Immature natural killer cell (primary cell): ENCODE results near the gene PRIM2. TPM values are rescaled to one million over a fixed set of nuclear protein-coding genes. Genes with fewer than 3 reads are reported as not detected.
"Not testable (repeated sequence)": the region's sequence is repeated elsewhere in the genome, so short reads cannot be mapped to it uniquely, and the experiment has no call there.

Experiments
- DNase-seq, 3 donors: peaks; one replicate each; pipeline ENCODE4 v3.0.0; 2022; ENCODE audit warnings: mixed read lengths in 1 of 3
- H3K27ac Mint-ChIP-seq, 6 donors: one replicate each; pipeline ENCODE4 v1.8.0; 2020; ENCODE audit warnings: mixed read lengths in 6 of 6, mild to moderate bottlenecking in 5 of 6, inconsistent platforms in 4 of 6, moderate library complexity in 3 of 6
- H3K27me3 Mint-ChIP-seq, 3 donors: one replicate each; pipeline ENCODE4 v1.8.0; 2020 to 2021; ENCODE audit warnings: low read depth in 3 of 3, mild to moderate bottlenecking in 3 of 3, mixed read lengths in 3 of 3, moderate library complexity in 3 of 3, inconsistent platforms in 1 of 3
- H3K36me3 Mint-ChIP-seq, 3 donors: one replicate each; pipeline ENCODE4 v1.8.0; 2020; ENCODE audit warnings: mixed read lengths in 3 of 3, inconsistent platforms in 2 of 3, mild to moderate bottlenecking in 2 of 3
- H3K4me1 Mint-ChIP-seq, 2 donors: one replicate each; pipeline ENCODE4 v1.8.0; 2020; ENCODE audit warnings: inconsistent platforms in 2 of 2, mild to moderate bottlenecking in 2 of 2, mixed read lengths in 2 of 2, moderate library complexity in 1 of 2
- H3K4me3 Mint-ChIP-seq, 5 donors: one replicate each; pipeline ENCODE4 v1.8.0; 2020; ENCODE audit warnings: mild to moderate bottlenecking in 5 of 5, mixed read lengths in 5 of 5, inconsistent platforms in 3 of 5, moderate library complexity in 3 of 5
- H3K9me3 Mint-ChIP-seq, 6 donors: one replicate each; pipeline ENCODE4 v1.8.0; 2020; ENCODE audit warnings: mild to moderate bottlenecking in 6 of 6, mixed read lengths in 6 of 6, inconsistent platforms in 4 of 6, moderate library complexity in 3 of 6
- polyA plus RNA-seq, 3 donors: library from polyadenylated mRNA; unstranded; fragments of 300-500 nt; fragmentation: Illumina TruSeq; gene quantifications; one replicate each; pipeline ENCODE4 v1.2.3, GENCODE V29; 2021

PRIM2 gene
- 10 to 100 TPM in 1 of 3 donors, 1 to 10 TPM in 2; 2.6 to 15.2 (median 7.7) TPM for polyA plus RNA-seq

- H3K4me1 Mint-ChIP-seq = peaks cover 26 to 45% of the 10 kb centered on the region in 2 donors
- H3K27me3 Mint-ChIP-seq = peaks cover 0 to 3% (median 0%) of the 10 kb centered on the region in 3 donors
- H3K36me3 Mint-ChIP-seq = peaks cover 15 to 20% (median 19%) of the 10 kb centered on the region in 3 donors
- H3K9me3 Mint-ChIP-seq = no peaks in the 10 kb centered on the region
- peak; percentile 77 to 79 (median 78) for DNase-seq
- H3K27ac Mint-ChIP-seq = peak within 1 kb of the TSS; percentile 87 to 97 (median 95)
- H3K4me3 Mint-ChIP-seq = peak within 1 kb of the TSS; percentile 95 to 100 (median 99)
These were observed at the start of gene PRIM2 for GRCh38 chr6:57317060-57317943. PRIM2 (plus strand) TSS chr6:57317630; CDS start chr6:57318446, 816 bp downstream.

- Mint-ChIP-seq H3K4me3 (no peak overlapping the region), H3K36me3 (no peaks in the 10 kb centered on the region), H3K9me3 (no peaks in the 10 kb centered on the region), H3K4me1 (no peaks in the 10 kb centered on the region), H3K27ac (no peak overlapping the region), H3K27me3 (peaks cover 2 to 18% (median 2%) of the 10 kb centered on the region in 3 donors)
- no peak for DNase-seq
These were observed 49.2 kb upstream of the PRIM2 start for GRCh38 chr6:57268294-57268640.

- H3K4me1 Mint-ChIP-seq, H3K4me3 Mint-ChIP-seq, H3K9me3 Mint-ChIP-seq, H3K27ac Mint-ChIP-seq, DNase-seq, H3K36me3 Mint-ChIP-seq: not testable (repeated sequence)
- H3K27me3 Mint-ChIP-seq = peaks cover 4 to 24% (median 10%) of the 10 kb centered on the region in 3 donors
These were observed 43.2 kb upstream of the PRIM2 start for GRCh38 chr6:57274113-57274824.

GRCh38 chr6:57275384-57275783, 42.0 kb upstream of the PRIM2 start:
- DNase-seq = no peak
- H3K27me3 Mint-ChIP-seq = peaks cover 4 to 24% (median 10%) of the 10 kb centered on the region in 3 donors
- no peaks in the 10 kb centered on the region for H3K36me3 Mint-ChIP-seq
- H3K4me3 Mint-ChIP-seq = no peak overlapping the region
- H3K4me1 Mint-ChIP-seq = no peaks in the 10 kb centered on the region
- H3K27ac Mint-ChIP-seq = no peak overlapping the region
- H3K9me3 Mint-ChIP-seq = no peaks in the 10 kb centered on the region

GRCh38 chr6:57276946-57277345, 40.5 kb upstream of the PRIM2 start:
- Mint-ChIP-seq H3K4me3 (no peak overlapping the region), H3K4me1 (no peaks in the 10 kb centered on the region), H3K27ac (no peak overlapping the region), H3K27me3 (peaks cover 4 to 21% (median 10%) of the 10 kb centered on the region in 3 donors), H3K9me3 (no peaks in the 10 kb centered on the region), H3K36me3 (no peaks in the 10 kb centered on the region)
- no peak for DNase-seq

- no peak overlapping the region for H3K4me3 Mint-ChIP-seq
- H3K36me3 Mint-ChIP-seq = no peaks in the 10 kb centered on the region
- H3K27ac Mint-ChIP-seq = no peak overlapping the region
- no peaks in the 10 kb centered on the region for H3K9me3 Mint-ChIP-seq
- no peak for DNase-seq
- H3K4me1 Mint-ChIP-seq = no peaks in the 10 kb centered on the region
- H3K27me3 Mint-ChIP-seq = peaks cover 1 to 12% (median 7%) of the 10 kb centered on the region in 3 donors
These were observed 38.9 kb upstream of the PRIM2 start for GRCh38 chr6:57278570-57278969.

GRCh38 chr6:57279013-57279412, 38.4 kb upstream of the PRIM2 start:
- Mint-ChIP-seq H3K9me3 (no peaks in the 10 kb centered on the region), H3K27ac (no peak overlapping the region), H3K36me3 (no peaks in the 10 kb centered on the region), H3K4me1 (no peaks in the 10 kb centered on the region), H3K27me3 (peaks cover 1 to 12% (median 7%) of the 10 kb centered on the region in 3 donors), H3K4me3 (no peak overlapping the region)
- no peak for DNase-seq

GRCh38 chr6:57283106-57283505, 34.3 kb upstream of the PRIM2 start:
- no peaks in the 10 kb centered on the region for H3K4me1 Mint-ChIP-seq
- DNase-seq = no peak
- no peak overlapping the region for H3K4me3 Mint-ChIP-seq
- H3K9me3 Mint-ChIP-seq = no peaks in the 10 kb centered on the region
- no peak overlapping the region for H3K27ac Mint-ChIP-seq
- H3K36me3 Mint-ChIP-seq = no peaks in the 10 kb centered on the region
- H3K27me3 Mint-ChIP-seq = peaks cover 0 to 14% (median 3%) of the 10 kb centered on the region in 3 donors

GRCh38 chr6:57283911-57284455, 33.4 kb upstream of the PRIM2 start:
- Mint-ChIP-seq H3K27me3 (peaks cover 3 to 9% (median 3%) of the 10 kb centered on the region in 3 donors), H3K27ac (no peak overlapping the region), H3K9me3 (peaks cover 0 to under 1% (median 0%) of the 10 kb centered on the region in 6 donors), H3K4me1 (no peaks in the 10 kb centered on the region), H3K36me3 (no peaks in the 10 kb centered on the region), H3K4me3 (no peak overlapping the region)
- no peak for DNase-seq

GRCh38 chr6:57288136-57288535, 29.3 kb upstream of the PRIM2 start:
- H3K4me3 Mint-ChIP-seq, H3K36me3 Mint-ChIP-seq, H3K4me1 Mint-ChIP-seq, H3K9me3 Mint-ChIP-seq, H3K27ac Mint-ChIP-seq, DNase-seq: not testable (repeated sequence)
- peaks cover 4 to 12% (median 7%) of the 10 kb centered on the region in 3 donors for H3K27me3 Mint-ChIP-seq

- not testable (repeated sequence) for DNase-seq, H3K4me1 Mint-ChIP-seq, H3K36me3 Mint-ChIP-seq, H3K9me3 Mint-ChIP-seq, H3K27ac Mint-ChIP-seq, H3K27me3 Mint-ChIP-seq, H3K4me3 Mint-ChIP-seq
These were observed 24.0 kb upstream of the PRIM2 start for GRCh38 chr6:57293472-57293871.

GRCh38 chr6:57294862-57295445, 22.5 kb upstream of the PRIM2 start:
- Mint-ChIP-seq H3K9me3 (no peaks in the 10 kb centered on the region), H3K27me3 (peaks cover 2 to 4% (median 3%) of the 10 kb centered on the region in 3 donors), H3K4me1 (no peaks in the 10 kb centered on the region), H3K36me3 (no peaks in the 10 kb centered on the region), H3K4me3 (no peak overlapping the region), H3K27ac (no peak overlapping the region)
- no peak for DNase-seq

- Mint-ChIP-seq H3K4me3 (no peak overlapping the region), H3K9me3 (no peaks in the 10 kb centered on the region), H3K27ac (no peak overlapping the region), H3K36me3 (no peaks in the 10 kb centered on the region), H3K4me1 (no peaks in the 10 kb centered on the region), H3K27me3 (peaks cover 0 to 2% (median 0%) of the 10 kb centered on the region in 3 donors)
- no peak for DNase-seq
These were observed 19.9 kb upstream of the PRIM2 start for GRCh38 chr6:57297505-57297904.

GRCh38 chr6:57298741-57299140, 18.7 kb upstream of the PRIM2 start:
- H3K4me1 Mint-ChIP-seq = no peaks in the 10 kb centered on the region
- H3K9me3 Mint-ChIP-seq = no peaks in the 10 kb centered on the region
- H3K4me3 Mint-ChIP-seq = no peak overlapping the region
- H3K36me3 Mint-ChIP-seq = no peaks in the 10 kb centered on the region
- peaks cover 0 to 2% (median 0%) of the 10 kb centered on the region in 3 donors for H3K27me3 Mint-ChIP-seq
- DNase-seq = no peak
- no peak overlapping the region for H3K27ac Mint-ChIP-seq
